Glutamatergic neuron (in vitro differentiated cells): ENCODE measurements around the gene HOXD8. TPM values are rescaled to one million over a fixed set of nuclear protein-coding genes. Genes with fewer than 3 reads are reported as not detected.

Experiments
- DNase-seq: peaks from one replicate; pipeline ENCODE4 v3.0.0; 2022
- H3K27ac Mint-ChIP-seq: one replicate; pipeline ENCODE4 v1.8.0; 2020; ENCODE audit warnings: mild to moderate bottlenecking, mixed read lengths, inconsistent platforms; ENCODE audit not compliant: unreplicated experiment
- H3K27me3 Mint-ChIP-seq: one replicate; pipeline ENCODE4 v1.8.0; 2020; ENCODE audit warnings: mild to moderate bottlenecking, moderate library complexity, mixed read lengths, inconsistent platforms; ENCODE audit not compliant: unreplicated experiment
- H3K36me3 Mint-ChIP-seq: one replicate; pipeline ENCODE4 v1.8.0; 2020; ENCODE audit warnings: mild to moderate bottlenecking, mixed read lengths, inconsistent platforms; ENCODE audit not compliant: unreplicated experiment
- H3K4me1 Mint-ChIP-seq: one replicate; pipeline ENCODE4 v1.8.0; 2020; ENCODE audit warnings: mild to moderate bottlenecking, low read depth, mixed read lengths, inconsistent platforms; ENCODE audit not compliant: unreplicated experiment
- H3K4me3 Mint-ChIP-seq: one replicate; pipeline ENCODE4 v1.8.0; 2020; ENCODE audit warnings: mild to moderate bottlenecking, mixed read lengths, inconsistent platforms; ENCODE audit not compliant: unreplicated experiment
- H3K9me3 Mint-ChIP-seq: one replicate; pipeline ENCODE4 v1.8.0; 2020; ENCODE audit warnings: mild to moderate bottlenecking, moderate library complexity, mixed read lengths, inconsistent platforms; ENCODE audit not compliant: unreplicated experiment
- CTCF ChIP-seq: fragments of 200-600 bp; sonication (generic); IDR thresholded peaks from one replicate; pipeline ENCODE4 v1.5.0; 2021; ENCODE audit not compliant: partially characterized antibody, unreplicated experiment
- total RNA-seq: library from RNA; stranded (reverse); fragmentation: NEBNext Ultra II Directional; extraction: Animal tissue kit (Norgen Biotek cat#: 25700); gene quantifications from one replicate; pipeline ENCODE4 v1.2.1, GENCODE V29; 2021; ENCODE audit not compliant: unreplicated experiment

Gene HOXD8
- total RNA-seq, 1 donor from 2014 or later, result 0.27 TPM

DNA sequence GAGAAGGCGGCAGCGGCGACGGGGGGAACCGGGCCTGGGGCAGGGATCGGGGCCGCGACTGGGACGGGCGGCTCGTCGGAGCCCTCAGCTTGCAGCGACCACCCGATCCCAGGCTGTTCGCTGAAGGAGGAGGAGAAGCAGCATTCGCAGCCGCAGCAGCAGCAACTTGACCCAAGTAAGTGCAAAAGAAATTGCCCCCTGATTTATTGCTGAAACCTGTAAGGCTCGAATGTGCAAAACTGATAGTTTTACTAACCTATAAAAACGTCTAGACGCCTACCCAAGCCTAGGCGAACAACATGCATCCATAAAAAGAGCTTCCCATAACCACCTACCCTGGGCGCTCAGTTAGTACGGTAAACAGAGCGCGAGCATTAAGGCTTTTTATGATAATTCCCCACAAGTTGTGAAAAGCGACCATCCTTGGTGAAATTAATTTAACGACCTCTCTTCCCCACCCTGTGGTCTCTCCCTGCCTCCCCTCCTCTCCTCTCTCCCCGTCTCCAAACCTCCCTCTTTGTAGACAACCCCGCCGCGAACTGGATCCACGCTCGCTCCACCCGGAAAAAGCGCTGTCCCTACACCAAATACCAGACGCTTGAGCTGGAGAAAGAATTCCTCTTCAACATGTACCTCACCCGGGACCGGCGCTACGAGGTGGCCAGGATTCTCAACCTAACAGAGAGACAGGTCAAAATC lies 5.9 kb upstream of the HOXD8 start:
- H3K9me3 Mint-ChIP-seq, result peaks cover 21% of the 10 kb centered on the region
- peaks cover 47% of the 10 kb centered on the region for H3K27me3 Mint-ChIP-seq
- no peak for TF ChIP-seq CTCF
- peak overlapping the region; percentile 58 for H3K4me3 Mint-ChIP-seq
- no peak overlapping the region for H3K27ac Mint-ChIP-seq
- H3K4me1 Mint-ChIP-seq, result peaks cover 8% of the 10 kb centered on the region
- H3K36me3 Mint-ChIP-seq, result no peaks in the 10 kb centered on the region
- DNase-seq, result peak; percentile 43

DNA sequence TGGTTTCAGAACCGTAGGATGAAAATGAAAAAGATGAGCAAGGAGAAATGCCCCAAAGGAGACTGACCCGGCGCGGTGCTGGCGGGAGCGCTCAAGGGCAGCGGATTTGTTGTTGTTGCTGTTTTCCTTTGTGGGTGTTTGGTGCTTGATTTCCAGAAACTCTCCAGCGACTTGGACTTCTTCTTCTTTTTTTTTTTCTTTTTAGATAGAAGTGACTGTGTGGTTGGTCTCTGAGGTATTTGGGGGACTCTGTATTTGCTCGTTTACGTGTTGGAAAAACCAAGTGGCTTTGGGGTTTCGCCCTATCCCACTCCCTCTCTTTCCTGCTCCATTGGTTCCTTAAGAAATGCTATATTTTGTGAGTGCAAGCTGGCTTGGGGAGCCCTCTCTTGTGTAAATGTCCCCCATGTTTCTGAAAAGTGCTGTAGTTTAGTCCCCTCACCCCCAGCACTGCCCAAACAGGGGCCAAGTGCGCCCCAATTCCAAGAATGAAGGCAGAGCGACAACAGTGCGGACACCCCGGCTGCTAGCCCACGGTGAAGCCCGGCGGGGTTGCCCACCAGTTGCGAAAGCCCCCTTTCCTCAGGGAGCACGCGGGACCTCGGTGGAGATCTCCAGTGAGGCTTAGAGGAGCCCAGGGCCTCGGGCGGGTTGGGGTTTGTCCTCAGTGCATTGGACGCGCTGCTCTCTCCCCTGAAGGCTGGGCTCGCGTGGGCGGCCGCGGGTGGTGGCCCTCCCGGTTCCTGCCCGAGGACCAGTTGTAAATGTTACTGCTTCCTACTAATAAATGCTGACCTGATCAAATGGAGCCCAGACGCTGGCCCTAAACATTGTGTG lies 5.2 kb upstream of the HOXD8 start:
- Mint-ChIP-seq H3K27ac (no peak overlapping the region), H3K27me3 (peaks cover 51% of the 10 kb centered on the region), H3K36me3 (no peaks in the 10 kb centered on the region), H3K9me3 (peaks cover 22% of the 10 kb centered on the region), H3K4me1 (peaks cover 8% of the 10 kb centered on the region), H3K4me3 (peak overlapping the region; percentile 58)
- no peak for TF ChIP-seq CTCF
- DNase-seq, result no peak

- H3K4me1 Mint-ChIP-seq, result peaks cover 8% of the 10 kb centered on the region
- H3K36me3 Mint-ChIP-seq, result no peaks in the 10 kb centered on the region
- peak overlapping the region; percentile 13 for H3K4me3 Mint-ChIP-seq
- no peak overlapping the region for H3K27ac Mint-ChIP-seq
- H3K27me3 Mint-ChIP-seq, result peaks cover 46% of the 10 kb centered on the region
- peaks cover 19% of the 10 kb centered on the region for H3K9me3 Mint-ChIP-seq
- TF ChIP-seq CTCF, result no peak
- no peak for DNase-seq
Observed at GRCh38 chr2:176124947-176125771, 4.3 kb upstream of the HOXD8 start.

GRCh38 chr2:176125772-176126054 lies 3.8 kb upstream of the HOXD8 start:
- peaks cover 8% of the 10 kb centered on the region for H3K4me1 Mint-ChIP-seq
- peaks cover 44% of the 10 kb centered on the region for H3K27me3 Mint-ChIP-seq
- H3K9me3 Mint-ChIP-seq, result peaks cover 19% of the 10 kb centered on the region
- no peak for TF ChIP-seq CTCF
- H3K36me3 Mint-ChIP-seq, result no peaks in the 10 kb centered on the region
- no peak overlapping the region for H3K4me3 Mint-ChIP-seq
- DNase-seq, result no peak
- H3K27ac Mint-ChIP-seq, result peak overlapping the region; percentile 25
